NCI-H2196 treated with DMSO at 0.1 percent for 48 hours (cell line): ENCODE measurements around the gene ADGRB2.

ENCODE experiments used
- DNase-seq: peaks from one replicate; lab custom pipeline; 2025; ENCODE audit not compliant: unreplicated experiment; lab: John Stamatoyannopoulos, UW

Gene ADGRB2

DNA sequence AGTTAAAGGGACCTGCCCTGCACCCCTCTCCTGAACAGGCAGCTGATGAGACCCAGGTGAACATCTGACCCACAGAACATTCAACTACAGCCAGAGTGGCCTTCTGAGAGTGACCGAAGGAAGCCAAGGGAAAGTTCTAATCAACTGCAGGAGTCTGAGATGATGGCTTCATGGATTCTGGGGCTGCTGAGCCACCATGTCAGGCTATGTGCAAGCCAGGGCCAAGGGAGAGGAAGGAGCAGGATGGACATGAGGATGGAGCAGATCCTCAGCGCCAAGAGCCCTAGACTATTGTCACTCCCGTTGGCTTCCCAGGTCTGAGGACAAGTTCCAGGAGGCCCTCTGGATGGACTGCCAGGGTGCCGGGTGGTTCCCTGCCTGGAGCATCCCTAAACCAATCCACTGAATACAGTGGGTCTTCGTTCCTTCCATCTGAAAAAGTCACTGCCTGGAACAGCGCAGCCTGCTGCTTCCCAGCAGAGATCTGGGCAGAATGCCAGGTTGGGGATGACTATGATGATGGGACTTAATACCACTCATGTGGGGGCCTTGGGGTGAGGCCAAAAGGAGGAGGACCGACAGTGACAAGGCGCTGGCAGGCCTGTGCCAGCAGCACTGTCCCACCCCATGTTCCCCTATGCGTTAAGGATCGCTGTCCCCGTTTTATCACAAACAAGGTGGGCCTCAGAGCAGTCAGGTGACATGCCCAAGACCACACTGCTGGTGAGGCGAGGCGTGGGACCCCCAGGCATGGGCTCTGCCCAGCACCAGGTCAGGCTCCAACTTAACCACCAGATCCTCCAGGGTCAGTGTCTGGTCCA is 31.9 kb upstream of the ADGRB2 start:
- DNase-seq: no peak

DNA sequence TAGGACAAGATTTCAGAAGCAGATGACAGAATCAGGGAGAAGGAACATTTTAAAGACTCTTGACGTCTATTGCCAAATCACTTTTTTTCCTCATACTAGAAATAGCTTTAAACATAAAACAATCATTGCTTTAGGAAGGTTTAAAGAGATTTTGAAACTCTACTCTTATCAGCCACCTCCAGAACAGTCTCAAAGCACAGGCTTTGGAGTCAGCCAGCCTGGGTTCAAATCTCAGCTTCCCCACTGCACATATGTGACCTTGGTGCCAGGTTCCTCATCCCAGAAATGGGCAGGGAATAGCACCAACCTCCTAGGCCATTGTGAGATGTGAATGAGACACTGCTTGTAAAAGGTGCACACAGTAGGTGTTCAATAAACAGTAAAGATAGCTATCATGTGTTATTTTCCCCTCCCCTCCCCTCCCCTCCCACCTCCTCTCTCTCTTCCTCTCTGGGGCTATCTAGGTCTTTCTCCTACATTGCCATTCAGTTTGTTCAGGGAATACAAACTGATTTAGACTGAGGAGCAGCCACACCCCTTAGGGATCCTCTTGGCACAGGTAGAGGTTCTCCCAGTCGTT is 31.0 kb upstream of the ADGRB2 start:
- no peak for DNase-seq

DNA sequence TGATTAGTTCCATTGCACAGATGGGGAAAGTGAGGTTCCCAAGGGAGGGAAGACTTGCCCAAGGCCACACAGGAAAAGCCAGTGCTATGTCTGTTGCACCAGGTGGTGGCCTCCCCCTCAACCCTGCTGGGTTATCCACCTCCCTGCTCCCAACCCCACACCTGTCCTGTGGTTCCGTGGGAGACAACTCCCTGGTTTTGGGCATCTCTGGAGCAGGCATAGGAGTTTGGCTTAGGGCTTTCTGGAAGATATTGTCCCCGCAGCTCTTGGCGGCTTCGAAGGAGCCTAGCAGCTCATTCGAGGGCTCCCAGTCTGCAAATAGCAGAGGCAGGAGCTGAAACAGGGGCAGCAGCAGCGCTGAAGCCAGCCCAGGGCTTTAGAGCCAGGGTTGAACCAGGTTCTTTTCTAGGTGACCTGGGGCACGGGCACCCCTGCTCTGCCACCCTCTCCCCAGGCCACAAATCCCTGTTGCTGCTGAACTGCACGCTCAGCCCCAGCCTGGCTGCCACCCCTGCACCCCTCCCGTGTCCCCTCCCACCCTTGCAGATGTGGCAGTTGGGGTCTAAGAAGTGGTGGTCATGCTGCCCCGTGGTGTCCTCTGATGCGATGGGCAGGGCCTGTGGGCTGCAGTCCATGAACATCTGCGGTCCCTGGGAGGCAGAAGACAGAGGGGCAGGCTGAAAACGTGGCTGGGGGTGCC is 29.6 kb upstream of the ADGRB2 start:
- DNase-seq: no peak

DNA sequence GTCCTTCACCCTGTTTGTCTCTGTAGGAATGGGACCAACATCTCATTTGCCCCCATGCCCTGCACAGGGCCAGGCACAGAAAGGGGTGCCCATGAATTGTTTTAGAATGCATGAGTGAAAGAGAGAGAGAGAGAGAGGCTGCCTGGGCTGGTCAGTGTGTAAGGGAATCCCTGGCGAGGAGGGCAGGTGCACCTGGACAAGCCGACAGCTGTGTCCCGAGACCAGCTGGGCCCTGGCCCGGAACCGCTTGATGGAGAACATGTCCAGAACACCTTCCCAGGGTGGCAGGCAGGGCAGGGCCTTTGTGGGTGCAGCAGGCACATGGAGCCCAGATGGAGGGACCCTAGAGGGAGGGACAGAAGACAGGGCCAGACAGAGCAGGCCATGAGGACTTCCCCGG is 28.9 kb upstream of the ADGRB2 start:
- DNase-seq: no peak

DNA sequence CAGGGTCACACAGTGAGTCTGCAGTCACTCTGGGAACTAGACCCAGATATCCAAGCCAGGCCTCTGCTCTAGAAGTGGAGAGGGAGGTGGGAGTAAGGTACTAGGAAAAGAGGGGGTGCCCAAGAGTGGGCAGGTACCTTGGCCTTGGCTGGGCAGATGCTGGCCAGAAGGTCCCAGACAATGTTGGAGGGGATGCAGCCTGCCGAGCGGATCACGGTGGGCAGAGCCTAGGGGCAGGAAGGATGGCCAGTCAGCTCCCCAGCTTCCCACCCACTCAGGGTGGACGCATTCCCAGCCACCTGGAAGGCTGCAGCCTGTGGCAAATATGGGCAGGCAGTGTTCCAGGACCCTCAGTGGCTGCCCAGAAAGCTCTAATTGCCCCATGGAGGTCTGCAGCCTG is 28.4 kb upstream of the ADGRB2 start:
- no peak for DNase-seq

DNA sequence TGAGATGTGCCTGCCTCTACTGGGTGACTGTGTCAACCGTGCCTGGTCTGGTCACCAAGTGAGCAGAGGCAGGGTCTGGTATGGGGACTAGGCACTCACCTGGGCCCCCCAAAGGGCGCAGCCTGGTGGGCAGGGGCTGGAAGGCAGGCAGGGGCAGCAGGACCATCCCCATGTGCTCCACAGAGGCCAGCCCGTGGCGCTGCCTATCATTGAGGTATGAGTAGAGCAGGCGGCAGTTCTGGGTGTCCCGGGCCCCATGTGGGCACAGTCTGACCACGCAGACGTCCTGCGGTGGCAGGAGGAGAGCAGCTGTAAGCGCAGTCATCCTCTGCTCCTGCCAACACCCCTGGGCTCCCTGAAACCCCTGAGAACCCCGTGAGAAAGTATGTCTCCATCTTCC is 28.0 kb upstream of the ADGRB2 start:
- DNase-seq: no peak

DNA sequence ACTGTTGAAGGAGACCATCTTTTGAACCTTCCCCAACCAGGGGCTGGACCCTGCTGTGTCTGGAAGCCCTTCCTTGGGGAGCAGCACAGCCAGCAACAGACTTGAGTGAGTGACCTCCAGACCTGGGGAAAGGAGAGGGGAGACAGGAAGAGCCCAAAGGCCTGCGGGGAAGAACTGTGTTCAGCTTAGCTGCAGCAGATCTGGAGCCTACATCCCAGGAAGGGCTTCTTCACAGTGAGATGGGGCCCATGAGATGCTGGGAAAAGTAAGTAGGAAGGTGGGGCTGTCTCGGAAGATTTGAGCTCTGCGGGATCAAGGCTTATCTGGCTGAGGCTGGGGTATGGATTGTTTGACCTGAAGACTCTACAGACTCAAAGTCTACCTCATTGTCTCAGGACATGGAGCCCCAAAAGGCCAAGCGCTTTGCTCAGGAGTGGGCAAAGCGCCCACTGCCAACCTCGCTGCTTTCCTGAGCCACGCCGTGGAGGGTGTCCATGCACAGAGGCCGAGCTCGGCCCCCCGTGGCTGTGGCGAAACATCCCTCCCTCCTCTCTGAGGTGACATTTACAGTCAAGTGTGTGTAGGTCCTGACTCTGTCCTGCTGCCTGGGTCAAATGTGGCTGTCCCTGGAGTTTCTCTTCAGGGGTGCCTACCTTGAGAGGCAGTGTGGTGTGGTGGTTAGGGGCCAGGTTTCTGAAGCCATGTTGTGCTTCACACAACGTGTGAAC is 27.2 kb upstream of the ADGRB2 start:
- DNase-seq: no peak

DNA sequence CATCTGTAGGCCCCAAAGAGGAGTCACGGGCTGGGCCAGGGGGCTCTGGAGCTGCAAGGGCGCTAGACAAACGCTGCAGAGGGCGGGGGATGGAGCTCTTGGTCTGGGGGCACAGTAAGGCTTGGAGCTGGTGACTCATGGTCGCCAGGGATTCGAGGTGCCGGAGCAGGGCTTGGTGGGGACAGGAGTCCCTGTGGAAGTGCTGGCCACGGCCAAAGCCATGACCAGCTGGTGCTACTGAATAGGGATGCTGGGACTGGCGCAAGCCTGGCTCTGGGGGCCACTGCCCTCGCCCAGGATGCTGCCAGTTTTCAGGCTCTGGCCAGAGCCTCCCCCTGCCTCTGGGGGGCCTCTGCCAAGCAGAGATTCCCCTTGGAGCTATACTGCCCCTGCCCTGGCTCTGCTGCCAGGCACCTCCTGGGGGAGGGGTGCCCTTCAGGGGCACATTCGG is 26.5 kb upstream of the ADGRB2 start:
- no peak for DNase-seq

DNA sequence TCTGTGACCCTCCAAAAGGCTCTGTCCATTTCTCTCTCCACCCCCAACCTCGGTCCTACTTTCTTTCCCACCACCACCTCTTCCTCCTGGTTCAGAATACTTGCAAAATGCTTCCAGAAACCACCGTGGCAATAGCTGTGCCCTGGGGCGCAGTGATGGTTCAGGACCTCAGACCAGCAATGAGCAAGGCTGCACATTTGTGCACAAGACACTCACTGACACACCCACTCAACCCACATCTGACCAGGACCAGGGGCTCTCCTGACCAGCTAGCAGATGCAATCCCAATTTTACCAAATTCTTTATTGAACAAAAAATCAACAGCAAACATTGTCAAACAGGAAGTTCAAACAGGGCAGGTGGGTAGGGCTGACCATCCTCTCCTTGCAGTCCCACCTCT is 26.0 kb upstream of the ADGRB2 start:
- DNase-seq: no peak

DNA sequence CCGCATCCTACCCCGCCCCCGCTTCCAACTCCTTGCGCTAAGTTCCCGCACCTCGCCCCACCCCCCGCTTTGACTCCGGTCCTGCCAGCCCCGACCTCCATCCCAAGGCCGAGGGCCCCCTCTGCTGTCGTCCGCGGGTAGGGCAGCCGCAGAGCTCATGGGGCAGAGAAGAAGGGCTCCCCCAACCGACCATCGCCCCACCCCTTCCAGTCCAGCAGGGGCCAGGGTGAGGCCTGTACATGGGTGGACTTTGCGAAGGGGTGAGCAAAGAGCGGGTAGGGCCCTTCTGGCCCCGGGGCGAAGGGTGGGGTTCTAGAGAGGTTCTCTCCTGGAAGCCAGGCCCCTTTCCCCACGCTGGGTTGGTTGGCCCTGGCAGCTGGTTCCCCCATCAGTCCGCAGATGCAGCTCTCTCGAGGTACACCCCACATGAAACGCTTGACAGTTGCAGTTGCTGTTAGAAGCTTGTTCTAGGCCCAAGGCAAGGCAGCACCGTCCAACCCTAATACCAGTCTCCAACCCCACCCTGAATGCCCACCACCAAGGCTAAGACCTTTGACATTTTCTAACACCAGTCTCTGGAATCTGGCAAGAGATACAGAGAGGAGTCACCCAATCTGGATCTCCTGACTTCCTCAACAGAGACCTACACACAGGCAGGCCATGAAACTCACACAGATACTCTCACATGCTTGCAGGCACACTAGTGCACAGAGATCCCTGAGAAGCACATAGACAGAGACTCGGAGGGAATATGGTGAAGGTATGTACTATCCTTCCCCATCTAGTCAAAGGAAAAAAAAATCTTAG is 25.3 kb upstream of the ADGRB2 start:
- peak; percentile 72 for DNase-seq

DNA sequence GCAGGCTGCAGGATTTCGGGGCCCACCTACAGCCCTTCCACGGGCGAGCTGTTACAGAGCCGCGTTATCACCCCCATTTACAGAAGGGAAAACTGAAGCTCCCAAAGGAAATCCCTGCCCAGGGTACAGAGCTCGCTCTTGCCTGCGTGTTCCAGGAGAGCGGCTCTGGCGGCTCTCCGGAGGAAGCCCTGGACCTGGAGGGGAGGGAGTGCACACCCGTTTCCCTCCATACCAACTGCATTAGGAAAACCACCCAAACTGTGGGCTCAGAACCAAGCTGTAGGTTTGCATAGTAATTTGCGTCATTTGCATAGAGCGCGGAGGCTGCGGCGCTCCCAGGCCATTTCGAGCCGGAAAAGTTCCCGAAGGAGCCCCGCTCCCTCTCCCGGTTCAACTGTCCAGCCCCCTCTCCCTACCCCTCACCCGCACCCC is 24.7 kb upstream of the ADGRB2 start:
- DNase-seq: peak; percentile 59

DNA sequence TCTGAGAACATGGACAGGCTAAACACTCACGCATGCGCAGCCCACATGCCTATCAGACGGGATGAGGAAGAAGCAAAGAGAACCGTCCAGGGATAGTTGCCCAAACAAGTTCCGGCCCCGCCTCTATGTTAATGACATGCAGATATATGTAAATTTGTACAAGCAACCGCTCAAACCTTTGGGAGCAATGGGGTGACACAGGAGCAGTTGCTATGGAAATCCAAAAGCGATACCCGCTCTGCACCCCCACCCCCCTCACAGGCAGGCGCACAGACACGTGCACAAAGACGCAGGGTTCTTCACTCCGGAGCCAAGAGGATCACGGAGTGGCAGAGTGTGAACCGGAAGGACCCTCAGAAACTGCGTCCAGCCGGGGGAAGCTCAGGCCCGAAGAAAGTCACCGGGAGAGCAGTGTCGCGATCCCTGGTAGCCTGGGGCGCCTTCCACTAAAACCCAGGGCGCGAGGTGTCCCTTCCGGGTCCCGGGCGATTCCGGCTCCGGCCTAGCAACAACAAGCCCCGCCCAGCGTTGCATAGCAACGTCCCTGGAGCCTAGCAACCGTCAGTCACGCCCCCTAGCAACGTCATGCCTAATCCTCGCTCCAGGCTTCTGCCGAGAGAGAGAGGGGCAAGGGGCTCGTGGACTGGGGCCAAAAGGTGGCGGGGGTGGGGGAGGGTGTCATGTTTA is 24.1 kb upstream of the ADGRB2 start:
- DNase-seq: peak; percentile 87

DNA sequence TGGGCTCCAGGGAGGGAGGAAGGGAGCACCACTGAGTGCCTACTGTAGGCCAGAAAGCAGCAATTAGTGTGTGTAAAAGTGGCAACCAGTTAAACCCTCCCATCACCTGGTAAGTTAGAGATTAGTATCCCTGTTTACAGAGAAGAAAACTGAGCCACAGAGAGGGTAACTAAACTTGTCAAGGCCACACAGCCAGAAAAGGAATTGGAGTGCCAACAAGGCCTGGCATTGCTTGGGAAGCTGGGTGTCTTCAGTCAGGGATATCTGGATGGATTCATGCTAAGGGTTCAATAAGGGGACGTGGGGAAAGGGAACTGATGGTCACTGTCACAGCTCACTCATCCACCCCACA is 23.6 kb upstream of the ADGRB2 start:
- DNase-seq: no peak

DNA sequence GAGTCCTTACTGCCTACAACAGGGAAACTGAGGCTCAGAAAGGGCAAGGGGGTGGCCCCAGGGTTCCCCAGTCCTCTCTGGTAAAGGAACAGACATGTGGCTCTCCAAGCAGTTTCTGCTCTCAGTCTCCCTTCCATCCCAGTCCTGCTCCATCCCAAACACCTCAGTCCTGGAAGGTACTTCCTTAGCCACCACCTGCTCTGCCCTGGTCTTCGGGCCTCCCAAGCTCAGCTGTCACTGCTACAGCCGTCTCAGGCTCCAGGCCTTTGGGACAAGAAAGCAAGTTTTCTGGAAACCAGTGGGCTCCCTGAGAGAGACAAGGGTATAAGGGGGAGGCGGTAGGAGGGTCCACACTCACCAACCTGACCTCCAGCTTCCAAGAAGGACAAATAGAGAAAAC is 23.1 kb upstream of the ADGRB2 start:
- no peak for DNase-seq

DNA sequence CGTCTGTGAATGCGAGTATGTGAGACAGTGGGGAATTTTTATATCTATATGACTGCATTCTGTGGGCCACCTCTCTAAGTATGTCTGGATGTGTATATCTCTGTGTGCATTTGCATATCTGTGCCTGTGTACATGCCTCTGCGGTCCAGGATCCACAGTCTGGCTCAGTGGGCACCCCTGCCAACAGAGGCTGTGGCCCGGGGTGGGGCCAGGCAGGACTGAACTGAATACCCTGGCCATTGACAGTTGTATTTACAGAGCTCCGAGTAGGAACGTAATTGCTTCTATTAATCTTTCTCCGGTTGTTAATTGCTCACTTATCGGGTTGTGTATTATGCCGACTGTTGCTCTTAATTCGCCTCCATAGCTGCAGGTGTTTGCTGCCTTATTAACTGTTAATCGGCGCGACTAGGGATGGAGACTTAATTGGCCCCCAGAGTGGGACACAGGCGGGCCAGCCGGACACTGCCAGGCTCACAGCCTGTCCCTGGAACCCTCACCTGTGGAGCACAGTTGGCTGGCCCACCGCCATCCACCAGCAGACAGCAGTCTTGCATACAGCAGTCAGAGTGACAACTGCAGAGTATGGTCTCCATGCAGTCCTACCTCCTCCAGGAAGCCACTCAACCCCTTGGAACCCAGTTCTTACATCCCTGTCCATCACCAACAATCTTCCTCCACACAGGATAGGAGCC is 22.4 kb upstream of the ADGRB2 start:
- no peak for DNase-seq

DNA sequence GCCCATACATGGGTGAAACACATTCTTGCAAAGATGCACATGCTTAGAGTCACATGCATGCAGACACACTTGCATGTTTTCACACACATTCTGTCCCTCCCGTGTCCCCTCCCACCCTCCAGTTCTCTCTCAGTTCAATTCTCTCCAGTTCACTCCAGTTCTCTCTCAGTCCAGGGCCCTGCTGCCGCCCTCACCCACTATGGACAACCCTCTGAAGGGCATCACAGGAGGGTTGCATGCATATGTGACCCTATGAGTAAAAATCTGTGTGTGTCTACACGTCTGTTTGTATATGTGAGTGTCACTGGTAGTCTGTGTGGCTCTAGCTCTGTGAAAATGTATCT is 21.8 kb upstream of the ADGRB2 start:
- DNase-seq: no peak

DNA sequence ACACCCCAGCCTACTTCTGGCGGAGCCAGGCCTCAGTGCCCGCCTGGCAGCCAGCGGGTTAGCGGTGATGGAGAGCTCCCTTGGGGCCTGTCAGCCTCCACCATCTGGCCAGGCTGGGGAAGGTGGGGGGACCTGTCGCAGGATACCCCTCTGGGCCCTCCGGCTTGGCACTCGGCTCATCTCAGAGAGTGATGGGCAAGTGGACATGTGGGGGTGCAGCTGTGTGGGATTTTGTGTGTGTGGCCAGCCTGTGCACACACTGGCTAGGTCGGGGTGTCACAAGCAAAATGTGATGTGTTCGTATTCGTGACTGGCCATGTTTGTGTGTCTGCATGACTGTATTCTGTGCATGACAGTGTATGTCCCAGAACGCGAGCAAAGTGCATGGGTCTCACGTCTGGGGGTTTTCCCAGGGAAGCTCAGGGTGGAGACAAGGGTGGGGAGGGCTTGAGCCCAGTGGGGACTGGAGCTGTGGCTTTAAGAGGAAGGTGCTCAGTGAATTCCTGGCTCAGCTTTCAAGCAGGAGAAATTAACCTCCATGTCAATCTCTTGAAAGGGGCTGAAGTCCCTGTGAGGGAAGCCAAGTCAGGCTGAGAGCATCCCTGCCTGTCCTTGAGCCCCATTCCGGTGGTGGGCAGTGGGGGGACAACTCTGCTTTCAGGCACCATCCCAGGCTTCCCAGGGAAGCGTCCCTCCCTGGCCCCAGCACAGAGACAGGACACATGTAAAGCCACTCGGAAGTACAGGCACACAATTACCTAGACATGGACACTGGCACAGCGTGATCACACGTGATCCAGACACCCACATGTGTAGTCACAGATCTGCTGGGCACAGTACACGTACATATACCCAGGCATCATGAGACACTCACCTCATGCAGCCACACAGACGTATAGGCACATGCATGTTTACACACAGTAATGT is 21.1 kb upstream of the ADGRB2 start:
- no peak for DNase-seq

DNA sequence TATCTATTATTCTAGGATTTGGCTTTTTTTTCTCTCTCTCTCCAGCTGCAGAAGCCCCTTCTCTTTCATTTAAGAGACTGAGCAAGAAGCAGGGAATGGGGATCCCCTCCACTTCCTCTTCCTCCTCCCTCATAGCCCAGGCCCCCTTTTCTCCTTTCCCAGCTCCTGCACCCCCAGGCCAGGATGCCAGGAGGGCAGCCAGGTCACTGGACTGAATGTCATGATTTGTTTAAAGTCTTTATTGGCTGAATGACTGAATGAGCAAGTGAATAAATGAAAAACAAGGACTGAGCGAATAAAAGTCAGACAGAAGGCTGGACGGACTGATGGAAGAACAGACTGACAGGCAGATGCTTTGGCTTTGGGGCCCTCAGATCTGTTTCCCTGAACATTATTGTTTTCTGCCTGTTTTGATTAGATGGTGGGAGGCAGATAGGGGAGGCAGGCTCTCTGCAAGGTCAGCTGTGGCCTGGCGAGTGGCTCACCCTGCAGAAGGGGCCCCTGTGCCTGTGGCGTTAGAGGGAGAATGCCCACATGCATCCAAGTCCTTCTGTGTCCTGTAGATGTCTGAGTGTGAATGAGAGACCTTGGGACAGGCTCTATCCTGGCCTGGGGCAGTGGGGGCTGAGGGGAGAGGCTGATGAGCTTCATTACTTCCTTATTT is 20.3 kb upstream of the ADGRB2 start:
- DNase-seq: no peak
